Activated CD4-positive, alpha-beta T cell treated with anti-CD3 and anti-CD28 coated beads for 4 hours (primary cell): Measurements from ENCODE around the gene KCNA10.

Experiments
- DNase-seq, 2 donors: peaks; one replicate each; pipeline ENCODE4 v3.0.0-alpha.2; 2020

The KCNA10 gene

GRCh38 chr1:110476028-110476765 lies 42.8 kb downstream of the KCNA10 start:
- DNase-seq: no peak

GRCh38 chr1:110475362-110476027 lies 43.5 kb downstream of the KCNA10 start:
- no peak for DNase-seq

- no peak for DNase-seq
Measured at GRCh38 chr1:110474444-110474843, 44.5 kb downstream of the KCNA10 start.

- DNase-seq: no peak
Measured at GRCh38 chr1:110472546-110472945, 46.4 kb downstream of the KCNA10 start.

- DNase-seq: no peak
Measured at GRCh38 chr1:110471131-110471530, 47.8 kb downstream of the KCNA10 start.
